ENCODE measurements around the gene SELENON. TPM values are rescaled to one million over a fixed set of nuclear protein-coding genes. Genes with fewer than 3 reads are reported as not detected.

The SELENON gene
- total RNA-seq, 1 experiment from 2014 or later: 38.6 TPM

DNA sequence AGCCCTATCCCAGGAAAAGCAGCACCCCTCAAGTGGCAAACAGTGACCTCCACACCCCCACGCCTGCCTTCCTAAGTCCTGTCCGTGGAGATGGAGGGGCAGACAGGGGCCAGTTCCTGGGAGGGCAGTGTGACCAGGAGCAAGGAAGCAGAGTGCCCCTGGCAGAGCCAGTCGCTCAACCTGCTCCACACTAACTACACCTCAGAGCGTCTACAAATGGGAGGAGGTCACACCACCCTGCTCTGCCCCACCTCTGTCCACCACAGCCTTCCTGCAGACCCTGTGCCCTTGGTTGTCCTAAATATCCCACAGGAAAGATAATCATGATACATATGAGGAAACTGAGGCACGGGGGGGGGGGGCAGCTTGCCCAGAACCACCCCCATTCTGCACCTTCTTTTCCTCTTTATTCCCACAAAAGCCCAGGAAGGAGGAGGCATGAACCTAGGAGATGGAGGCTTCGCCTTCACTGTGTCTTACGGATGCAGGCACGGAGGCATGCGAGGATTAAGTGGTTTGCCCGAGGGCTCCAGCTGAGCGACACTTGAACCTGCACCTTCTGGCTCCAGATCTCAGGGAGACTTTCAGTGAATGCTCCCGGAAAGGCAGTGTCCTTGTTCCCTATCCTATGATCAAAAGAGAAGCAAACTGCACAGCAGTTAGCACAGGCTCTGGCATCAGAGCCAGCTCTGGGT, 42.7 kb upstream of the SELENON start:
- no peak for ATAC-seq
- no peak overlapping the region for H3K9ac ChIP-seq (ENCODE audit: low read length)
- no peak overlapping the region for H3K27ac ChIP-seq (ENCODE audit: low read length)
- no peaks in the 10 kb centered on the region for H3K4me1 ChIP-seq (ENCODE audit: insufficient read depth, low read length)
- no peaks in the 10 kb centered on the region for H3K36me3 ChIP-seq (ENCODE audit: low read depth, low read length)
- no peak overlapping the region for H3K4me2 ChIP-seq (ENCODE audit: low read length)
- no peak overlapping the region for H3K4me3 ChIP-seq (ENCODE audit: low read length)
- no peak overlapping the region for H2AFZ ChIP-seq (ENCODE audit: low read length)
- CTCF ChIA-PET: no interaction called here
- TF ChIP-seq, protein P1, sequence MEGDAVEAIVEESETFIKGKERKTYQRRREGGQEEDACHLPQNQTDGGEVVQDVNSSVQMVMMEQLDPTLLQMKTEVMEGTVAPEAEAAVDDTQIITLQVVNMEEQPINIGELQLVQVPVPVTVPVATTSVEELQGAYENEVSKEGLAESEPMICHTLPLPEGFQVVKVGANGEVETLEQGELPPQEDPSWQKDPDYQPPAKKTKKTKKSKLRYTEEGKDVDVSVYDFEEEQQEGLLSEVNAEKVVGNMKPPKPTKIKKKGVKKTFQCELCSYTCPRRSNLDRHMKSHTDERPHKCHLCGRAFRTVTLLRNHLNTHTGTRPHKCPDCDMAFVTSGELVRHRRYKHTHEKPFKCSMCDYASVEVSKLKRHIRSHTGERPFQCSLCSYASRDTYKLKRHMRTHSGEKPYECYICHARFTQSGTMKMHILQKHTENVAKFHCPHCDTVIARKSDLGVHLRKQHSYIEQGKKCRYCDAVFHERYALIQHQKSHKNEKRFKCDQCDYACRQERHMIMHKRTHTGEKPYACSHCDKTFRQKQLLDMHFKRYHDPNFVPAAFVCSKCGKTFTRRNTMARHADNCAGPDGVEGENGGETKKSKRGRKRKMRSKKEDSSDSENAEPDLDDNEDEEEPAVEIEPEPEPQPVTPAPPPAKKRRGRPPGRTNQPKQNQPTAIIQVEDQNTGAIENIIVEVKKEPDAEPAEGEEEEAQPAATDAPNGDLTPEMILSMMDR (conservative IDR thresholded peaks at IDR 0.05; ENCODE audit: low read depth, low read length): no peak
- TF ChIP-seq EZH2 (IDR thresholded peaks at IDR 0.05; ENCODE audit: low read length, unreplicated experiment) (no peak), EZH2phosphoT487 (IDR thresholded peaks at IDR 0.05; ENCODE audit: borderline replicate concordance, low read length) (no peak)
- 0 out of 2 replicates have a peak, but pooled peaks cover 4% of the 10 kb centered on the region for H3K27me3 ChIP-seq (ENCODE audit: low read length)
- intact Hi-C loops (cut with micrococcal nuclease): no loop called here
- POLR2A ChIA-PET (ENCODE audit: unreplicated experiment): interaction anchor here (0.6 kb wide), 1 partner anchor 147 kb away, joined by 4 read pairs; no protein-coding TSS in a partner anchor
- H3K79me2 ChIP-seq (ENCODE audit: low read length): no peaks in the 10 kb centered on the region
- BruUV-seq (replicated peaks): no TSS peak
- H3K9me2 ChIP-seq (replicated peaks; ENCODE audit: low read length): no peaks in the 10 kb centered on the region
- H4K20me1 ChIP-seq (ENCODE audit: low read length): no peaks in the 10 kb centered on the region
- H3K9me3 ChIP-seq (ENCODE audit: low read length): no peaks in the 10 kb centered on the region
- DNase-seq: no peak
- H3F3A ChIP-seq (ENCODE audit: low read length, unreplicated experiment): no peaks in the 10 kb centered on the region

- CTCF ChIA-PET: no interaction called here
Measured at GRCh38 chr1:25757846-25758185, 42.2 kb upstream of the SELENON start.

More at GRCh38 chr1:25757846-25758185, 42.2 kb upstream of the SELENON start:
- ATAC-seq (no peak), DNase-seq (no peak)
- Histone ChIP-seq H3K9ac (ENCODE audit: low read length) (no peak overlapping the region), H3F3A (ENCODE audit: low read length, unreplicated experiment) (no peaks in the 10 kb centered on the region), H3K79me2 (ENCODE audit: low read length) (no peaks in the 10 kb centered on the region), H3K27ac (ENCODE audit: low read length) (no peak overlapping the region), H3K4me2 (ENCODE audit: low read length) (no peak overlapping the region), H3K36me3 (ENCODE audit: low read depth, low read length) (no peaks in the 10 kb centered on the region), H3K9me3 (ENCODE audit: low read length) (no peaks in the 10 kb centered on the region), H3K4me3 (ENCODE audit: low read length) (no peak overlapping the region), H4K20me1 (ENCODE audit: low read length) (no peaks in the 10 kb centered on the region), H2AFZ (ENCODE audit: low read length) (no peak overlapping the region), H3K9me2 (replicated peaks; ENCODE audit: low read length) (no peaks in the 10 kb centered on the region), H3K27me3 (ENCODE audit: low read length) (0 out of 2 replicates have a peak, but pooled peaks cover 4% of the 10 kb centered on the region), H3K4me1 (ENCODE audit: insufficient read depth, low read length) (no peaks in the 10 kb centered on the region)
- POLR2A ChIA-PET (ENCODE audit: unreplicated experiment): interaction anchor here (0.6 to 0.7 kb wide), 2 partner anchors 129 to 147 kb away, joined by 3 to 4 read pairs; no protein-coding TSS in a partner anchor
- no peak for TF ChIP-seq EZH2phosphoT487 (IDR thresholded peaks at IDR 0.05; ENCODE audit: borderline replicate concordance, low read length)
- TF ChIP-seq, protein P1 (conservative IDR thresholded peaks at IDR 0.05; ENCODE audit: low read depth, low read length): no peak
- TF ChIP-seq EZH2 (IDR thresholded peaks at IDR 0.05; ENCODE audit: low read length, unreplicated experiment): no peak
- no TSS peak for BruUV-seq (replicated peaks)
- intact Hi-C loops (cut with micrococcal nuclease): no loop called here

Measured in PC-3 (cell line).